WI38 (cell line): ENCODE data around the gene SCGB1A1.

Source experiments
- H3K4me3 ChIP-seq: 2 replicates; pipeline ENCODE4 v1.5.1; 2011; ENCODE audit warnings: low read depth, mild to moderate bottlenecking, control low read depth, low read length
- TF ChIP-seq, protein P1 (sequence below): IDR thresholded peaks from 2 replicates; pipeline ENCODE4 v1.5.1; 2012; ENCODE audit warnings: low read depth, mild to moderate bottlenecking, control low read depth, low read length

The SCGB1A1 gene

DNA sequence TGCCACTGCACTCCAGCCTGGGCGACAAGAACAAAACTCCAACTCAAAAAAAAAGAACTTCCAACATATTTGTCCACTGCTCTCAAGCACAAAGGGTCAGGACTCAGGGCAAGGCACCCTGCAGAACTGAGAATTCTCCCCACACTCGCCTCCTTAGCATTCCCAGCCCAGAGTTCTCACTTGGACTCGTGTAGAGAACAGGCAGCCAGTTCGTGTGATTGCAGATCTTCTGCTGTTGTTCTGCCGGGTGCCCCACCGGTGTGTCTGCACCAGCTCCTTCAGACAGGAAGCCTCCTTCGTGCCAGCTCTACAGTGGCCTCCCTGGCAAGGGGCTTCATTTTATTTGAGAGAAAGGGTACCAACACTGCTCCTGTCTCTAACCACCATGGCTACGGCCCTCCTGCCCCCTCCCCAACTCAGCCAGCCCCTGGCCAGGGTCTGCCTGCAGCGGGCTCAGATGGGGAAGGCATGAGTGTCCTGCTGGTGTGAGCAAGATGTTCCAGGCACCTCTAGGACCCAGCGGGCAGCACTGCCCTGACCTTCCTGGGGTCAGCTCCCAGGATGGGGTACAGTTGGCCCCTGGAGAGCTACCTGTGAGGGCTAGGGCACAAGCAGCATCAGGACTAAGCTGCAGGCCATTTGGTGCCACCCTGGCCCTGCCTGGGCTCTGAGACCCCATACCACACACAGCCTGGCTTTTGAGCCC lies 19.5 kb upstream of the SCGB1A1 start:
- H3K4me3 ChIP-seq = no peak overlapping the region
- TF ChIP-seq, protein P1, sequence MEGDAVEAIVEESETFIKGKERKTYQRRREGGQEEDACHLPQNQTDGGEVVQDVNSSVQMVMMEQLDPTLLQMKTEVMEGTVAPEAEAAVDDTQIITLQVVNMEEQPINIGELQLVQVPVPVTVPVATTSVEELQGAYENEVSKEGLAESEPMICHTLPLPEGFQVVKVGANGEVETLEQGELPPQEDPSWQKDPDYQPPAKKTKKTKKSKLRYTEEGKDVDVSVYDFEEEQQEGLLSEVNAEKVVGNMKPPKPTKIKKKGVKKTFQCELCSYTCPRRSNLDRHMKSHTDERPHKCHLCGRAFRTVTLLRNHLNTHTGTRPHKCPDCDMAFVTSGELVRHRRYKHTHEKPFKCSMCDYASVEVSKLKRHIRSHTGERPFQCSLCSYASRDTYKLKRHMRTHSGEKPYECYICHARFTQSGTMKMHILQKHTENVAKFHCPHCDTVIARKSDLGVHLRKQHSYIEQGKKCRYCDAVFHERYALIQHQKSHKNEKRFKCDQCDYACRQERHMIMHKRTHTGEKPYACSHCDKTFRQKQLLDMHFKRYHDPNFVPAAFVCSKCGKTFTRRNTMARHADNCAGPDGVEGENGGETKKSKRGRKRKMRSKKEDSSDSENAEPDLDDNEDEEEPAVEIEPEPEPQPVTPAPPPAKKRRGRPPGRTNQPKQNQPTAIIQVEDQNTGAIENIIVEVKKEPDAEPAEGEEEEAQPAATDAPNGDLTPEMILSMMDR = no peak

DNA sequence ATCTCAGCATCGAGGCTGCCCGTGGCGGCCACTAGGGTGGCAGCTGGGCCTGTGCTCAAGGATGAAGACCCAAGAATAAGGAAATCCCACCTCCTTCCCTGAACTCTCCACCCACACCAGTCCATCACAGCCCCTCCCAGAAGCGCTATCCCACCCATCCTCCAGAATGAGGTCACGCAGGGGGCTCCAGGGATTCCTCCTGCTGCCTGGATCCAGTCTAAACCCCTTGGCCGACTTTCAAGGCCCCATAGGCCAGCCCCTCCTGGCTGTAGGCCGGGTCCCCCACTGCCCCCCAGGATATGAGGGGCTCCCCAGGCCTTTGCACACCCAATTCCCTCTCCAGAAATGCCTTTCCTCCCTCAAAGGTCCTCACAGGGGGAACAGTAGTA lies 19.0 kb upstream of the SCGB1A1 start:
- TF ChIP-seq, protein P1 = no peak
- no peak overlapping the region for H3K4me3 ChIP-seq

DNA sequence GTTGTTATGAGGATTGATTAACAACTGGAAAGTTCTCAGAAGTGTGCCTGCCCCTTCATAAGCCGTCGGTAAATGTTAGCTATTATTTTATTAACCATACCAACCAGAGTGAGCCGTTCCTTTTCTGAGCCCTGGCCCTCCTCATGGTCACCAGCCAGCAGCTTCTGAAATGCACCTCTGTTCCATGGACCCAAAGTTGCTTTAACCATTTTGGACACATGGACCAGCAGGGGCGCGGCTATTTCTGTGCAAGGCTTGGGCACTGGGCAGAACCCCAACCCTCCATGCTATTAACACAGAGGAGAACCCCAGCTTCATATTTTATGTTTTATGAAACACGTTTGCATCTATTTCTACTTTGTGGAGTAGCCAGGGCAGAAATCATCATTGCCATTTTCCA lies 18.6 kb upstream of the SCGB1A1 start:
- TF ChIP-seq, protein P1 = no peak
- no peak overlapping the region for H3K4me3 ChIP-seq

DNA sequence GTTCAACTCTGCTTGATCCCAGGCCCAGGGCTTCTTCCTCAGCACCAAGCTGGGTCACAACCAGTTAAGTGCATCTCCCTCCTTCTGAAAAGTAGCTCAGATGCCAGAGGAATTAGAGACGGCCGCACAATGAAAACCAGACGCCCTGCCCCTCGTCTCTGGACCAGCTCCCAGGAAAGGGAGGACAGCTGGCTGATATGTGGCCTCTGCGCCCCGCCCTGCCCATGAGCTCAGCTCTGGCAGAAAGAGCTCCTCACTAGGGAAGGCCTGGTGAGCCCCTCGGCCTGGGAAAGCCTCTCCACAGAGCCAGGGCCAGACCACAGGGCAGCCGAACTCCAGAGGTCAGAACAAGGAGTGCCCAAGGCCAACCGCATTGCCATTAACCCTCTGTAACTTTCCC lies 18.1 kb upstream of the SCGB1A1 start:
- H3K4me3 ChIP-seq = no peak overlapping the region
- TF ChIP-seq, protein P1 = no peak

DNA sequence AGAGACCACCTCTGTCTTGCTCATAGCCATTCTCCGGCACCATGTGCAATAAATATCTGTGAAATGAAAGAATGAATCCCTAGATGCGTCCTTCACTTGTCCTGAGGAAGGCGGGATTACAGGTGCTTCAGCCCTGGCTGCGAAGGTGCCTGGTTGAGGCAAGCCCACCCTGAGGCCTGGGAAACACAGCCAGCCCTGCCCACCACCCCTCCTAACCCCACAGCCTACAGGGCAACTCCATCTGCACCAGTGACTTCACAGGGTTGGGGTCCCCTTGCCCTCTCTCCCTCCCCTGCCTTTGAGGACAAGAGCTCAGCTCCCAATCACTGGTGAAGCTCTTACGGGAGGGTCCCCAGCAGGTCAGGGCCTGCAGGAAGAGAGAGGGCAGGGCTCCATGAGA lies 17.5 kb upstream of the SCGB1A1 start:
- TF ChIP-seq, protein P1 = no peak
- no peak overlapping the region for H3K4me3 ChIP-seq

DNA sequence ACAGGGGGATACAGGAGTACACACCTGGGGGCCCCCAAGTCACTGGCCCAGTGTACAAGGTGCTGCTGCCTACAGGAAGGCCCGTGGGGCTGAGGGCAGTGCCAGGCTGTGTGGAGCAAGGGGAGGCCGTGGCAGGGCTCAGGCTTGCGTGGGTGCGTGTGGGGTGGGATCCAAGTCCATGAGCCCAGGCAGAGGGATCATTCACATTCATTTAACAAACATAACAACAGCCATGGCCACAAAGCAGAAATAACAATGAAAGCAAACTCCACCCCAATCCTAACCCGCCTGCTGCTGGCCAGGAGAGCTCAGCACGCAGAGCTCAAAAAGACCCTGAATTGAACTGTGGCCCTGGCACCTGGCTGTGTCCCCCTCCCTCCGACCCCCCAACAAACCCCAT lies 17.0 kb upstream of the SCGB1A1 start:
- TF ChIP-seq, protein P1 = no peak
- no peak overlapping the region for H3K4me3 ChIP-seq

DNA sequence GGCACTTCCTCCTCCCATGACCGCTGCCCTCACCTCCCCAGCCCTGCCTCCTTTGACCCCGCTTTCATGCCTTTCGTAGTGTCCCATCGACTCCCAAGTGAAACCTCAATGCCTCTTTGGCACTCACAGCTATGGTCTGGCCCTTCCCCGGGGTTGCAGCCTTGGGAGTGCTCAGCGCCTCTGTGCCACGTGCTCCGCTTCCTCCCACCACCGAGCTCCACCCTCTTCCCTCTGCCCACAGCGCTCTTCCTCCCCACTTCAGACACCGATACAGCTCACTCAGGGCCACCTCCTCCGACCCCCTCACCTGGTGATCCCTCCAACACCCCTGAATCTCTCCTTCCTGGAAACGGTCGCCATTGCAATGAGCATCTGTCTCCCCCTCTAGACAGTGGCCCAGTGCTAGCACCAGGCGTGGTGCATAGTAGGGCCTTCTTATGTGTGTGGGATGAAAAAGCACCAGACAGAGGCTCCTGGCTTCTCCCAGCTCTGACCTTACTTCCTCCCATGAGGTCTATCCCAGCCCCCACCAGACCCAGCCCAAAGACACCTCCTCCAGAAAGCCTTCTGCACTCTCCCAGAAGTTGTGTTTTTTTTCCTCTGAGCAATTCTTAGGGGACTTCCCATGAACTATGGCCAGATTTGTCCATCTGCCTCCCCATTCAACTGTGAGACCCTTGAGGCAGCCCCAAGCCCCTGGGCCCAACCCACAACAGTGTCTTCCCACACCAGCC lies 16.4 kb upstream of the SCGB1A1 start:
- TF ChIP-seq, protein P1 = no peak
- no peak overlapping the region for H3K4me3 ChIP-seq
